HG03439 (cell line): ENCODE results near the gene MTMR2.

ENCODE experiments used
- ATAC-seq: cut with Tn5 transposase; IDR thresholded peaks from one replicate; pipeline ENCODE4 v1.9.1; 2021; ENCODE audit warnings: mild to moderate bottlenecking, moderate library complexity; ENCODE audit not compliant: unreplicated experiment

MTMR2 gene

DNA sequence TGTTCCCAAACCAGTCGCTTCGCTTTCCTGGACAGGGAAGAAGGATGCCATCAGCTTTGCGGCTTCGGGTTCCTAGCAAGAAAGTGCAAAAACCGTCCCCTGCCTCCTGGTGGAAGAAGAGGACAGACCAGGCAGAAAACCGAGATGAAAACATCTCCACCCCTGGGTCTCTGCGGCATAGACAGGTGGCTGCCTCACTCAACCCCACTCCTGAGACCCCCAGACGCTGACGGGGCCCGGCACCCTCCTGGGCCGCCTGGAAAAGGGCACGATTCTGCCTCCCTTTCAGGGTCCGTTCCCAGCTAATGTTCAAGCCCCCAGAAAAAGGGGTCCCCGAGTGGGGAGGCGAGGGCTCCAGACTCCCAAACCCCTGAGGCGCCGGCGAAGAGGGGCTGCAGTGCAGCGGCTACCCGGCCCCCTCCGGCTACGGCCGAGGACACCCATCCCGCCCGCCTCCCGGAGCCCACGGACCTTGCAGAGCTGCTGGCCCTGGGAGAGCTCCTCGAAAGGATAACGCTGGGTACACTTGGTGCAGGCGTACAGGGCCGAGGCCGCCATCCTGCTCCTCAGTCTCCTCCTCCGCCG lies 134.9 kb downstream of the MTMR2 start:
- ATAC-seq, result peak; percentile 2
